ENCODE results near the gene THAP6. TPM values are rescaled to one million over a fixed set of nuclear protein-coding genes. Genes with fewer than 3 reads are reported as not detected.

THAP6 gene
- total RNA-seq, 1 donor from 2014 or later, result 16.0 TPM

DNA sequence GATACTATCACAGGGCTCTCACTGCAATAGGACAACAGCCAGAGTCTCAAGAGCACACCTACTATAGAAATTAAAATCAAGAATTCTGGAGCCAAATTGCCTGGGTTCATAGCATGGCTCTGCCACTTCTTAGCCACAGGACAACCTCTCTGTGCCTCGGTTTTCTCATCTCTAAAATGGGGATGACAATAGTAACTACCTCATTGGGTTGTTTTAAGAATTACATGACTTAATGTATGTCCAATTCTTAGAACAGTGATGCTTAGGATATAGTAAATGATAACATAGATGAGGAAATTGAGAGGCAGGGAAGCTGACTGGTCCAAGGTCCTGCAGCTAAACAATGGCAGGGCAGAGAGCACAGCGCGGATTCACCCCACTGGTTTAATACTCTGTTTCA, 30.6 kb downstream of the THAP6 start:
- TF ChIP-seq, protein P1, sequence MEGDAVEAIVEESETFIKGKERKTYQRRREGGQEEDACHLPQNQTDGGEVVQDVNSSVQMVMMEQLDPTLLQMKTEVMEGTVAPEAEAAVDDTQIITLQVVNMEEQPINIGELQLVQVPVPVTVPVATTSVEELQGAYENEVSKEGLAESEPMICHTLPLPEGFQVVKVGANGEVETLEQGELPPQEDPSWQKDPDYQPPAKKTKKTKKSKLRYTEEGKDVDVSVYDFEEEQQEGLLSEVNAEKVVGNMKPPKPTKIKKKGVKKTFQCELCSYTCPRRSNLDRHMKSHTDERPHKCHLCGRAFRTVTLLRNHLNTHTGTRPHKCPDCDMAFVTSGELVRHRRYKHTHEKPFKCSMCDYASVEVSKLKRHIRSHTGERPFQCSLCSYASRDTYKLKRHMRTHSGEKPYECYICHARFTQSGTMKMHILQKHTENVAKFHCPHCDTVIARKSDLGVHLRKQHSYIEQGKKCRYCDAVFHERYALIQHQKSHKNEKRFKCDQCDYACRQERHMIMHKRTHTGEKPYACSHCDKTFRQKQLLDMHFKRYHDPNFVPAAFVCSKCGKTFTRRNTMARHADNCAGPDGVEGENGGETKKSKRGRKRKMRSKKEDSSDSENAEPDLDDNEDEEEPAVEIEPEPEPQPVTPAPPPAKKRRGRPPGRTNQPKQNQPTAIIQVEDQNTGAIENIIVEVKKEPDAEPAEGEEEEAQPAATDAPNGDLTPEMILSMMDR (IDR thresholded peaks at IDR 0.05; ENCODE audit: insufficient read depth, low read length, poor library complexity, severe bottlenecking), result no peak
- Histone ChIP-seq H3K4me3 (ENCODE audit: low read depth, low read length) (no peak overlapping the region), H3K36me3 (ENCODE audit: control insufficient read depth, insufficient read depth, low read length) (no peaks in the 10 kb centered on the region), H3K27me3 (ENCODE audit: control insufficient read depth, insufficient read depth, low read length) (no peaks in the 10 kb centered on the region)
- DNase-seq (ENCODE audit: low read depth), result no peak

DNA sequence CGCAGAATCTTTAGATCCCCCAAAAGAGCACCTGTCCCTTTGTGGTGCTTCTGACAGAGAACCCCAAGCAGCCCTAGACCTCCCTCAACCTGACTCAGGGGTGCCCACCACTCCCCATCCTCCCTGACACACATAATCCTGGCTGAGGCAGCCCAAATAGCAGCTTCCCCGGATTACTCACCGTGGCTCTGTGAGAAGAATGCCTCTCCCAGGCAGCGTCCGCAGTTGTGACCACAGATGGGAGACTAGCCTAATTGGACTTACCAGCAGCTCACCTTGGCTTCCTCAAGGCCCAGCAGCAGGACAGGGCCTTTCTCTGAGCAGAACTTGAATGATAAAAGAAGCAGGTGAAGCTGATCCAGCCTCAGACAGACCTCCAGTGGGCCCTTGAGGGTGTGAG, 31.3 kb downstream of the THAP6 start:
- no peaks in the 10 kb centered on the region for H3K36me3 ChIP-seq (ENCODE audit: control insufficient read depth, insufficient read depth, low read length)
- TF ChIP-seq, protein P1 (IDR thresholded peaks at IDR 0.05; ENCODE audit: insufficient read depth, low read length, poor library complexity, severe bottlenecking), result no peak
- no peak overlapping the region for H3K4me3 ChIP-seq (ENCODE audit: low read depth, low read length)
- no peak for DNase-seq (ENCODE audit: low read depth)
- no peaks in the 10 kb centered on the region for H3K27me3 ChIP-seq (ENCODE audit: control insufficient read depth, insufficient read depth, low read length)

GRCh38 chr4:75547647-75548387, 33.5 kb downstream of the THAP6 start:
- no peaks in the 10 kb centered on the region for H3K36me3 ChIP-seq (ENCODE audit: control insufficient read depth, insufficient read depth, low read length)
- TF ChIP-seq, protein P1 (IDR thresholded peaks at IDR 0.05; ENCODE audit: insufficient read depth, low read length, poor library complexity, severe bottlenecking), result no peak
- H3K4me3 ChIP-seq (ENCODE audit: low read depth, low read length), result no peak overlapping the region
- DNase-seq (ENCODE audit: low read depth), result no peak
- no peaks in the 10 kb centered on the region for H3K27me3 ChIP-seq (ENCODE audit: control insufficient read depth, insufficient read depth, low read length)

DNA sequence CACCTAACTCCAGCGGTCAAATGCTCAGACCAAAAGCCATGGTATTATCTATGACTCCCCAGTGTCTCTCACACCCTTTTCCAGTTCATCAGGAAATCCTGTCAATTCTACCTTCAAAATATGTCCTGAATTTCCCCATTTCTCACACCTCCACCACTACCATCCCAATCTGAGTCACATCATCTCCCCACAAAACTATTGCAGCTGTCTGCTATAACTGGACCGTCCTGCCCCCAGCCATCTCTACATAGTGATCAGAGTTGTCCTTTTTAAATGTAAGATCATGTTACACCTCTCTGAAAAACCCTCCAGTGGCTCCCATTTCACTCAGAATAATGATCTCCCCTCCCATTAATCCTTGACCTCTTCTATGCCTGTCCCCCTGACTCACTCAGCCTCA, 34.7 kb downstream of the THAP6 start:
- H3K36me3 ChIP-seq (ENCODE audit: control insufficient read depth, insufficient read depth, low read length), result no peaks in the 10 kb centered on the region
- H3K27me3 ChIP-seq (ENCODE audit: control insufficient read depth, insufficient read depth, low read length), result no peaks in the 10 kb centered on the region
- DNase-seq (ENCODE audit: low read depth), result no peak
- H3K4me3 ChIP-seq (ENCODE audit: low read depth, low read length), result no peak overlapping the region
- TF ChIP-seq, protein P1 (IDR thresholded peaks at IDR 0.05; ENCODE audit: insufficient read depth, low read length, poor library complexity, severe bottlenecking), result no peak

DNA sequence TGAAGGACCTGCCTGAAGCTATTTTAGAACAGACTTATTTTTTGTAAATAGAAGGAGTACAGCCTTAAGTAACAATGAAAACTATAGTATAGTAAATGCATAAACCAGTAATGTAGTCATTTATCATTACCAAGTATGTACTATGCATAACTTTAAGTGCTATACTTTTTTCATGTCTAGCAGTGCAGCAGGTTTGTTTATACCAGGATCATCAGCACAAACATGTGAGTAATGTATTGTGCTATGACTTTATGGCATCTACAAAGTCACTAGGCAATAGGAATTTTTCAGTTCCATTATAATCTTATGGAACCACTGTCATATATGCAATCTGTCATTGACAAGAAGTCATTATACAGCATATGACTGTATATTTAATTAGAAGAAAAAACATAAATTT, 38.2 kb downstream of the THAP6 start:
- Histone ChIP-seq H3K27me3 (ENCODE audit: control insufficient read depth, insufficient read depth, low read length) (no peaks in the 10 kb centered on the region), H3K4me3 (ENCODE audit: low read depth, low read length) (no peak overlapping the region), H3K36me3 (ENCODE audit: control insufficient read depth, insufficient read depth, low read length) (no peaks in the 10 kb centered on the region)
- DNase-seq (ENCODE audit: low read depth), result no peak
- TF ChIP-seq, protein P1 (IDR thresholded peaks at IDR 0.05; ENCODE audit: insufficient read depth, low read length, poor library complexity, severe bottlenecking), result no peak

Data from kidney epithelial cell (primary cell).